ENCODE results near the gene ELL. TPM values are rescaled to one million over a fixed set of nuclear protein-coding genes. Genes with fewer than 3 reads are reported as not detected.
A peak's percentile ranks its signal among the peaks of the same experiment; 100 is the strongest.

ELL gene
- total and polyA plus RNA-seq, 2 experiments from 2014 or later: 11.3 to 20.1 TPM

DNA sequence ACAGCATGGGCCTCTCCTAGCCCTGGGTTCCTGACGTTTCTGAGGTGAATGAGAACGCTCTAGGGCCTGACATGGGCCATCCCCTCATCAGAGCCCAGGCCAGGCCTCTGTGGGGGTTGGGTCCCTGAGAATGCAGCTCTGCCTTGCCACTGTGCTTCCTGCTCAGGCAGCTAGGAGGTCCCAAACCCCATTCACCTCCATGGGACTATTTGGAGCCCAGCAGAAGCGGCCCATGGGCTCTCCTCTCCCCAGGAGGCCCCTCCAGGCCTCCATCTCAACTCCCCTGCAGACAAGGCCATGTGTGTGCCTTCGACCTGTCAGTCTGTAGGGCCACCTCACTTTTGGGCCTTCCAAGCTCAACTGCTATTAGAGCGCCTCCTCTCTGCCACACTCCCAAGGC, 36.9 kb downstream of the ELL start:
- no peak overlapping the region for H3K4me3 ChIP-seq
- Mint-ChIP-seq H3K36me3 (ENCODE audit: low read depth) (no peaks in the 10 kb centered on the region), H3K27me3 (ENCODE audit: insufficient read depth, low read depth, poor library complexity) (peaks cover 11% of the 10 kb centered on the region), H3K4me3 (no peak overlapping the region; the same call in 2 of the 3 replicates), H3K4me1 (peaks cover 33% of the 10 kb centered on the region), H3K27ac (peak overlapping the region; percentile 72; the same call in 1 of the 2 replicates), H3K9me3 (0 out of 3 replicates have a peak, but pooled peaks cover 5% of the 10 kb centered on the region)
- no peak overlapping the region for H2AFZ ChIP-seq
- H3K9me2 ChIP-seq (ENCODE audit: insufficient read depth): no peaks in the 10 kb centered on the region
- H3K36me3 ChIP-seq (ENCODE audit: insufficient read depth): no peaks in the 10 kb centered on the region
- H3K27me3 ChIP-seq (ENCODE audit: insufficient read depth): no peaks in the 10 kb centered on the region
- TF ChIP-seq, protein P1, sequence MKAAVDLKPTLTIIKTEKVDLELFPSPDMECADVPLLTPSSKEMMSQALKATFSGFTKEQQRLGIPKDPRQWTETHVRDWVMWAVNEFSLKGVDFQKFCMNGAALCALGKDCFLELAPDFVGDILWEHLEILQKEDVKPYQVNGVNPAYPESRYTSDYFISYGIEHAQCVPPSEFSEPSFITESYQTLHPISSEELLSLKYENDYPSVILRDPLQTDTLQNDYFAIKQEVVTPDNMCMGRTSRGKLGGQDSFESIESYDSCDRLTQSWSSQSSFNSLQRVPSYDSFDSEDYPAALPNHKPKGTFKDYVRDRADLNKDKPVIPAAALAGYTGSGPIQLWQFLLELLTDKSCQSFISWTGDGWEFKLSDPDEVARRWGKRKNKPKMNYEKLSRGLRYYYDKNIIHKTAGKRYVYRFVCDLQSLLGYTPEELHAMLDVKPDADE (IDR thresholded peaks at IDR 0.05): no peak
- TF ChIP-seq JUNB (IDR thresholded peaks at IDR 0.05; ENCODE audit: unreplicated experiment): no peak
- no peak for TF ChIP-seq EZH2 (IDR thresholded peaks at IDR 0.05; ENCODE audit: low read depth, unreplicated experiment)
- TF ChIP-seq, protein P2, sequence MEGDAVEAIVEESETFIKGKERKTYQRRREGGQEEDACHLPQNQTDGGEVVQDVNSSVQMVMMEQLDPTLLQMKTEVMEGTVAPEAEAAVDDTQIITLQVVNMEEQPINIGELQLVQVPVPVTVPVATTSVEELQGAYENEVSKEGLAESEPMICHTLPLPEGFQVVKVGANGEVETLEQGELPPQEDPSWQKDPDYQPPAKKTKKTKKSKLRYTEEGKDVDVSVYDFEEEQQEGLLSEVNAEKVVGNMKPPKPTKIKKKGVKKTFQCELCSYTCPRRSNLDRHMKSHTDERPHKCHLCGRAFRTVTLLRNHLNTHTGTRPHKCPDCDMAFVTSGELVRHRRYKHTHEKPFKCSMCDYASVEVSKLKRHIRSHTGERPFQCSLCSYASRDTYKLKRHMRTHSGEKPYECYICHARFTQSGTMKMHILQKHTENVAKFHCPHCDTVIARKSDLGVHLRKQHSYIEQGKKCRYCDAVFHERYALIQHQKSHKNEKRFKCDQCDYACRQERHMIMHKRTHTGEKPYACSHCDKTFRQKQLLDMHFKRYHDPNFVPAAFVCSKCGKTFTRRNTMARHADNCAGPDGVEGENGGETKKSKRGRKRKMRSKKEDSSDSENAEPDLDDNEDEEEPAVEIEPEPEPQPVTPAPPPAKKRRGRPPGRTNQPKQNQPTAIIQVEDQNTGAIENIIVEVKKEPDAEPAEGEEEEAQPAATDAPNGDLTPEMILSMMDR (conservative IDR thresholded peaks at IDR 0.05; ENCODE audit: low read depth in 2 of 2): peak; percentile 38 to 50
- no peak for TF ChIP-seq ZNF114 (CRISPR knock-in tag; IDR thresholded peaks at IDR 0.05)
- no peak for TF ChIP-seq NANOG (IDR thresholded peaks at IDR 0.05; ENCODE audit: borderline replicate concordance)
- DNase-seq (ENCODE audit: low spot score) (no peak), ATAC-seq (peak; percentile 42)
- no peak overlapping the region for H3K27ac ChIP-seq (ENCODE audit: low read depth)
- no peak overlapping the region for H3K4me2 ChIP-seq
- H3K79me2 ChIP-seq (replicated peaks; ENCODE audit: insufficient read depth): peaks cover 56% of the 10 kb centered on the region
- no peaks in the 10 kb centered on the region; the same call in 1 of the 2 replicates for H3K4me1 ChIP-seq (ENCODE audit: insufficient read depth)
- peaks cover 19% of the 10 kb centered on the region for H4K20me1 ChIP-seq (replicated peaks; ENCODE audit: insufficient read depth)
- H3F3A ChIP-seq (replicated peaks; ENCODE audit: low read depth): 0 out of 2 replicates have a peak, but pooled peaks cover 4% of the 10 kb centered on the region

DNA sequence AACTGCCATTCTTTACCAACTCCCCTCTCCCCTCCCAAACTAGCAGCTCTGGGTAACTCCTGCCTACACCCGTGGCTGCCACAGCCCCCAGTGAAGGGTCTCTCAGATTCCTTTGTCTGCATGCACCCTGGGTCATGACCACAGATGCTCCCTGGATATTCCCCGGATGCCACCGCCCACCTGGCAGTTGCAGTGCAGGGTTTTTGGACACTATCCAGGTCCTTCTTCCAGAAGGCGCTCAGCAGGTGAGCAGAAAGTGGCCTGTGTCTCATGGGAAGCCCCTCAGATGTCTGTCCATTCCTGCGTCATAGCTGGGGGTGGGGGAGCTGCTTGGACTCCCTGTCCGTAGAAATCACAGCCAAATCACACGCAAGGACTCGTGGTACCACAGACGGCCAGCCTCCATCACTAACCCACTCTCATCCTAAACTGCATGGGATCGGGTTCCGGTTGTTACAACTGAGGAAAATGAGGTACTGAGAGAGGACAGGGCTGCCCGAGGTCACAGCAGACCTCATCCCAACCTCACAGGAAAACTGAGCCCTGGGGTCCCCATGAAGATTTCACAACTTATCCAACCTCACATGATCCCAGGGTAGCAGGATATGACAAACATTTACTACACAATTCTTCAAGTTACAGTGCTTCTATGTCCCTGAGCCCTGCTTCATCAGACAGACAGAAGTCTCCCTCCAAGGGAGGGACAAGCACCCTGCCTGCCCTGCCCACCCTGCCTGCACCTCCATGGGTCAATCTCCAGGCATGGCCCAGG, 38.6 kb downstream of the ELL start:
- no peak overlapping the region; the same call in 1 of the 2 replicates for H3K27ac Mint-ChIP-seq
- ATAC-seq: no peak
- H3K4me1 ChIP-seq (ENCODE audit: insufficient read depth): no peaks in the 10 kb centered on the region

More for the DNA sequence above, 38.6 kb downstream of the ELL start:
- Mint-ChIP-seq H3K4me1 (peaks cover 25% of the 10 kb centered on the region), H3K27me3 (ENCODE audit: insufficient read depth, low read depth, poor library complexity) (peaks cover 12% of the 10 kb centered on the region), H3K4me3 (no peak overlapping the region), H3K36me3 (ENCODE audit: low read depth) (no peaks in the 10 kb centered on the region), H3K9me3 (0 out of 3 replicates have a peak, but pooled peaks cover 5% of the 10 kb centered on the region)
- Histone ChIP-seq H3K27me3 (ENCODE audit: insufficient read depth) (no peaks in the 10 kb centered on the region), H3K79me2 (replicated peaks; ENCODE audit: insufficient read depth) (peaks cover 60% of the 10 kb centered on the region), H3K4me2 (no peak overlapping the region), H3K9me2 (ENCODE audit: insufficient read depth) (no peaks in the 10 kb centered on the region), H3K4me3 (no peak overlapping the region), H2AFZ (no peak overlapping the region), H3K36me3 (ENCODE audit: insufficient read depth) (no peaks in the 10 kb centered on the region), H4K20me1 (replicated peaks; ENCODE audit: insufficient read depth) (peaks cover 15% of the 10 kb centered on the region), H3F3A (replicated peaks; ENCODE audit: low read depth) (no peaks in the 10 kb centered on the region), H3K27ac (ENCODE audit: low read depth) (no peak overlapping the region)
- DNase-seq (ENCODE audit: low spot score): no peak
- TF ChIP-seq, protein P1 (IDR thresholded peaks at IDR 0.05): no peak
